ENCODE data around the gene EN2. TPM values are rescaled to one million over a fixed set of nuclear protein-coding genes. Genes with fewer than 3 reads are reported as not detected.

EN2 gene
- total RNA-seq, 2 experiments from 2014 or later: not detected

DNA sequence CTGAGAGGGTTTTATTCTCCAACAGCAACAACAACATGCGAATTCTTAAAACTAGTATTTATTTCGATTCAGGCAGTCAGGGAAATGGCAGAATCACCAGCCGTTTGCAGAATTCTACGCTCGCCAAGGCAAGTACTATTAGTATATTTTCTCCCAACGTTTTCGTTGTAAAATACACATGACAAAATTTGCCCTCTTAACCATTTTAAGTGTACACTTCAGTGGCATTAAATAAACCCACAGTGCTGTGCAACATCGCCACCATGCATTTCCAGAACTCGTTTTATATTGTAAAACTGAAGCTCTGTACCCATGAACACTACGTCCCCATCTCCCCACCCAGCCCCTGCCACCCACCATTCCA is 10.8 kb downstream of the EN2 start:
- H3K36me3 Mint-ChIP-seq: no peaks in the 10 kb centered on the region
- DNase-seq (no peak), ATAC-seq (ENCODE audit: low read depth) (no peak)
- no peaks in the 10 kb centered on the region for H3K9me3 Mint-ChIP-seq
- H3K4me1 Mint-ChIP-seq: peaks cover 6% of the 10 kb centered on the region
- peaks cover 93% of the 10 kb centered on the region for H3K27me3 Mint-ChIP-seq
- POLR2A ChIA-PET: no interaction called here
- no peak overlapping the region for H3K4me3 Mint-ChIP-seq
- H3K27ac Mint-ChIP-seq: no peak overlapping the region

DNA sequence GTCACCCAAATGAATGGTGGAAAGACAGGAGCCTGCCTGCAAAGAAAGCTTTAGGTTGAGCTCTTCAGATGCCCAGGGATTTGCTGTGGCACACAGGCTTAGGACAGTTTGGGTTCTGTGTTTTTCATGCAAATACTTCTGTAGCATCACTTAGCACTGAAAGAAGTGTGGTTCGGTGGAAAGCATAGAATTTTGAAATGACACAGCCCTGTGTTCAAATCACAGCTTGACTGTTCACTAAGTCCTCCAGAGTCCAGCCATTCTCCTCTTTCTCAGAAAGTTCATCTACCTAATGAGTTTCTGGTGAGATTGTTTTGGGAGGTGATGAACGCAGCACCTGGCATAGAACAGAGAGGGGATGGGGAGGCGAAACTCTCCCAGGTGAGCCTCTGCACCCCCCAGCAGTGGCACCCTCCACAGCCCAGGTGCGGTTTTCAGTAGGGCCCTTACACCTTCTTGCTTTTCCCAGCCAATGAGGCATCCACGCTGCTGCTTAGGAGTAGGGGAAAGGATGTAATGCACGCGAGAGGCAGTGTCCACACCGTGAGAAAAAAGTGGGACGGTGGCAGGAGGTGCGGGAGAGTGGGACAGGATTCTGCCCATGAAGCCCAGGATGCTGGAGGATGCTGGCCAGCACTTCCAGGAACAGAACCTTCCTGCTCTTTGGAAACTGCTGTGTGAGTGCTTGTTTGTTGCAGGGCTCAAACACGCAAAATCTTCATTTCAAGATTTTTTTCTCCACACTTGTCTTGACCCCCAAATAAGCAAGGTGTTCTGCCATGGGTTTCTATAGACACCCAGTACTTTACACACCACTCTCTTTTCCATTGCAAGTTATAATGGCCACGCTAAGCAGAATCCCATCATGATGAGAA is 11.6 kb downstream of the EN2 start:
- Mint-ChIP-seq H3K4me3 (no peak overlapping the region), H3K9me3 (no peaks in the 10 kb centered on the region), H3K36me3 (no peaks in the 10 kb centered on the region), H3K27me3 (peaks cover 93% of the 10 kb centered on the region), H3K4me1 (peaks cover 6% of the 10 kb centered on the region), H3K27ac (no peak overlapping the region)
- ATAC-seq (ENCODE audit: low read depth) (no peak), DNase-seq (no peak)
- POLR2A ChIA-PET: no interaction called here

DNA sequence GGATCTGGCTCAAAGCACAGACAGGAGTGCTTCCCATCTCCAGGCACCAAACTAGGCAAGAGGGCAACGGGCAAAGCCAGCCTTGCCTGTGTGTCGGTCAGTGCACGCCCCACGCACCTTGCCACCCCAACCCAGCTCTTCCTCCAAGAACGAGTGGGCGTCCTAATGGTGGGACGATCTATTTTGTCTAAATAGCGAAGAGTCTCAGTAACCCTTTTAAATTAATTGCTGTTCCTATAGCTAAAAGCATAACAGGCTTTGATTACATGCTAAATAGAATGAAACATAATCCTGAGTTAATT is 12.2 kb downstream of the EN2 start:
- no peak for ATAC-seq (ENCODE audit: low read depth)
- no peak for DNase-seq
- Mint-ChIP-seq H3K9me3 (no peaks in the 10 kb centered on the region), H3K4me1 (peaks cover 6% of the 10 kb centered on the region), H3K4me3 (no peak overlapping the region), H3K36me3 (no peaks in the 10 kb centered on the region), H3K27me3 (peaks cover 93% of the 10 kb centered on the region), H3K27ac (no peak overlapping the region)
- POLR2A ChIA-PET: no interaction called here

DNA sequence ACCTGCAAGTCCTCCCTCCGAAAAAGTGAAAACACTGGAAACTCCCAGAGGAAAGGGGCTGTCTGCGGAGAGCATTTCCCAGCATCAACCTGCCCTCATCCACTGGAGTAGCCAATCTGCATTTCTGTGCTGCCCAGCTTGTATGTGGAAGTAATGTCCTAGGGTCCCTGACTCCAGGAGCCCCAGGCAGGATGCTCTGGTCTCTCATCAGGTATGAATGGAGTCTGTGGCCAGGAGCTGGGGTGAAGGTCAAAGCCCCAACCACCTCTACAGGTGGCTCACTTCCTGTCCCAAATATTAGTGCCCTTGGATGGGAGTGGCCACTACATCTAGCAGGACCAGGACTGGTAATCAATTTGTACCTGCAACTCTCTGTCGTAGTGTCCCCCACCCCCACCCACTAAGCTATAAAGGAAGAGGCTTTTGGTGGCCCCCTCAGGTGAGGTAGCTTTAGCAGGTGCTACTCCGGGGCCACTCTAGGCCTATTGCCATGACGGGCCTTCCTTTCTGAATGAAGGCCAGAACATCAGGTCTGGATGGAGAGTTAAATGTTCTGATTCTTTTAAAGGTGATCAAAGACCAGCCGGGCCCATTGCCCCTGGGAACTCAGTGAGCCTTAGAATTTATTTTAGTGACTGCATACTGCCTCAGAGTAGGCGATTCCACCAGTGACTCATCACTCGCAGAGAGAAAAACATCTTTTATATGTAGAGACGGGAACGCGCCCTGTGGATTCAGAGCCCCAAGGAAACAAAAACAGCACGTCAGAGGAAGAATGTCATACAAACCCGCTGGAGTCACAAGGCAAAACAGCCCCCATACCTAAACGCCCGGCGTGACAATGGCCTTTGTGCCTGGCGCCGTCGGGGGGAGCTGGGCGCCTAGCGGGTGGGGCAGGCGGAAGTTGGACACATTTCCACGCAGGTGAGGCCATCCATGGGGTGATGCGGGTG is 13.0 kb downstream of the EN2 start:
- DNase-seq: no peak

DNA sequence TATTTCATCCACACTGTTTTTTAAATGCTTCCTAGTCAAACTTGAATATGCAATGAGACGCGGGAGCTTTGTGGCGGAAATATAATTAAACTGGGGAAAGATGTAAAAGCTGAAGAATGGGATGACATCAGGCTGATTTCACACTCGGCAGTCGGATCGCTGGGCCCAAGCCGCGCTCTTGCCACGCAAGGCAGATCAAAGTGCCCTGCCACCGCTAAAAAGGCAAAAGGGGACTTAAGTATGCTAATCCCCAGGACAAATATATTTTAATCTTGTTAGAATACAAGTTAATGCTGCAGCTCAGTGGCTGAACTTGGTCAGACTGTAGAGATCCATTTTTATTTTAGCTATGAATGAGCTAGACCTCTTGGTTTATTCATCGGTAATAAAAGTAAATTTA is 13.8 kb downstream of the EN2 start:
- no peak overlapping the region for H3K27ac Mint-ChIP-seq
- H3K4me3 Mint-ChIP-seq: no peak overlapping the region
- POLR2A ChIA-PET: no interaction called here
- H3K36me3 Mint-ChIP-seq: no peaks in the 10 kb centered on the region
- H3K9me3 Mint-ChIP-seq: peaks cover 2% of the 10 kb centered on the region
- ATAC-seq (ENCODE audit: low read depth): no peak
- H3K4me1 Mint-ChIP-seq: peaks cover 7% of the 10 kb centered on the region
- H3K27me3 Mint-ChIP-seq: peaks cover 90% of the 10 kb centered on the region
- peak; percentile 13 for DNase-seq

More for the DNA sequence above, 13.0 kb downstream of the EN2 start:
- no peak for ATAC-seq (ENCODE audit: low read depth)
- Mint-ChIP-seq H3K36me3 (no peaks in the 10 kb centered on the region), H3K9me3 (no peaks in the 10 kb centered on the region), H3K27ac (no peak overlapping the region), H3K4me1 (peaks cover 6% of the 10 kb centered on the region), H3K4me3 (no peak overlapping the region), H3K27me3 (peaks cover 90% of the 10 kb centered on the region)
- POLR2A ChIA-PET: no interaction called here

DNA sequence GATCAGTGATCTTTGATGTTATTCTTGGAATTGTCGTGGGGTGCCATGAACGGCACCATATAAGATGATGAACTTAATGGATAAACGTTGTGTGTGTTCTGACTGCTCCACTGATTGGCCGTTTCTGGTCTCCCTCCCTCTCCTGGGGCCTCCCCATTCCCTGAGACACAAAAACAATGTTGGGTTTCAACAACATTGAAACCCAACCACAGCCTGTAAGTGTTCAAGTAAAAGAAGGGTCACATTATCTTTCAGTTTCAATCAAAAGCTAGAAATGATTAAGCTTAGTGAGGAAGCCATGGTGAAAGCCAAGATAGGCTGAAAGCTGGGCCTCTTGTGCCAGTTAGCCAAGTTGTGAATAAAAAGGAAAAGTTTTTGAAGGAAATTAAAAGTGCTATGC is 19.5 kb downstream of the EN2 start:
- Mint-ChIP-seq H3K9me3 (peaks cover 12% of the 10 kb centered on the region), H3K27ac (no peak overlapping the region), H3K4me3 (no peak overlapping the region), H3K4me1 (peaks cover 6% of the 10 kb centered on the region), H3K36me3 (no peaks in the 10 kb centered on the region), H3K27me3 (peaks cover 54% of the 10 kb centered on the region)
- no peak for ATAC-seq (ENCODE audit: low read depth)
- DNase-seq: no peak
- POLR2A ChIA-PET: no interaction called here

DNA sequence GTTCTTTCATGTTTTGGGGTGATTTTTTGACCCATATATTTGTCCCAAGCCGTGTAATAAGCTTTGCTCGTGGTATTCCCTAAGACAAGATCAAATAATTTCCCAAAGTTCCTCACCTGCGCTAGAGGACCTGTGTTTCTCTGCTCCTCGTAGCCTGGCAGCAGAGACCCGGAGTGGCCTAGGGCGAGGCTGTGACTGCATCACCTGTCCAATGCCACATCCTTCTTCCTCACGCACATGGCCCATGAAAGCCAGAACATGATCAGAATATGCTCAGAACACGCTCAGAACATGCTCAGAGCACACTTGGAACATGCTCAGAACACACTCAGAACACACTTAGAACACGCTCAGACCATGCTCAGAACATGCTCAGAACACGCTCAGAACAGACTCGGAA is 23.8 kb downstream of the EN2 start:
- Mint-ChIP-seq H3K36me3 (no peaks in the 10 kb centered on the region), H3K4me3 (no peak overlapping the region), H3K9me3 (peaks cover 10% of the 10 kb centered on the region), H3K27ac (no peak overlapping the region), H3K27me3 (peaks cover 38% of the 10 kb centered on the region), H3K4me1 (peaks cover 6% of the 10 kb centered on the region)
- no peak for ATAC-seq (ENCODE audit: low read depth)
- POLR2A ChIA-PET: no interaction called here
- no peak for DNase-seq

DNA sequence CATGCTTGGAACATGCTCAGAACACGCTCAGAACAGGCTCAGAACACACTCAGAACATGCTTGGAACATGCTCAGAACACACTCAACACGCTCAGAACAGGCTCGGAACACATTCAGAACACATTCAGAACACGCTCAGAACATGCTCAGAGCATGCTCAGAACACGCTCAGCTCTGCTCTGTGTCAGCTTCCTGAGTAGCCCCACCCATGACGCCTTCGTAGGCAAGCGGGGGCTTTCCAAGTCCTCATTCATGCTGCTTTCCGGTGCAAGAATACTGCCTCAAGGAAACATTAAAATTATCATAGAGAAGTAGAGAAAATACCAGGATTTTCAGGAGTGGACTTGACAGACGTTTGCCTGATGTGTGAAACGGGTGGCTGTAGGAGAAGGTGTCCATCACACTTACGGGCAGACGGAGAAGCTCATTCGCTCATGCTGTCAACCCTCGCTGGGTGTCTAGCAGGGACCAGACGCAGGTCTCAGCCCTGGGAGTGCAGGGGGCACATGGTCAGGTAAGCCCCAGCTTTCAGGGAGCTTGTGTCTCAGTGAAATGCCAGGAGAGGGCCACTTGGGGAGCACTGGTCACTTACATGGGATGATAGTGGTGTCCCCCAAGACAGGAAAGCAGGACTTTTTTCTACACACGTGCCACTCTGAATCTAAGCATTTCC is 24.7 kb downstream of the EN2 start:
- H3K27me3 Mint-ChIP-seq: peaks cover 38% of the 10 kb centered on the region
- no peak overlapping the region for H3K27ac Mint-ChIP-seq
- H3K4me3 Mint-ChIP-seq: no peak overlapping the region
- peaks cover 10% of the 10 kb centered on the region for H3K9me3 Mint-ChIP-seq
- H3K36me3 Mint-ChIP-seq: no peaks in the 10 kb centered on the region
- POLR2A ChIA-PET: no interaction called here
- H3K4me1 Mint-ChIP-seq: peaks cover 2% of the 10 kb centered on the region
- no peak for ATAC-seq (ENCODE audit: low read depth)
- DNase-seq: no peak

DNA sequence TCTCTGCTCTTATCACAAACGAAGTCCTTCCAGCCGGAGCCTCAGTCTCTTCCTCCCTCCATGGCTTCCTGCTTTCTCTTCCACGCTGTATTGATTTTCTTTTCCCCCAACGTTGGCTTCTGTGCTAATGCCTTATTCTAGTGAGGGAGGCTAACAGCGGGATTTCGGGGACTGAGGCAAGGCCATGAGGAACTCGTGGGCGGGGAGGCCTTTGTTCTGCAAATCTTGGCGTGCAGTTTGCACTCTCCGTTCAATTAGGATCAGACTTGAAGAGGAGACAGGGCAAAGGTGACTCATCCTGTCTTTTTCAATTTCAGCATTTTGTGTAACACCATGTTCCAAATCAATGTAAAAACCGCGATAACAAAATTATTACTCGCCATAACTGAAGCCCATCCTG is 25.3 kb downstream of the EN2 start:
- H3K4me3 Mint-ChIP-seq: no peak overlapping the region
- H3K9me3 Mint-ChIP-seq: peaks cover 10% of the 10 kb centered on the region
- no peak overlapping the region for H3K27ac Mint-ChIP-seq
- POLR2A ChIA-PET: no interaction called here
- no peak for ATAC-seq (ENCODE audit: low read depth)
- peaks cover 2% of the 10 kb centered on the region for H3K4me1 Mint-ChIP-seq
- H3K27me3 Mint-ChIP-seq: peaks cover 40% of the 10 kb centered on the region
- no peaks in the 10 kb centered on the region for H3K36me3 Mint-ChIP-seq
- no peak for DNase-seq

DNA sequence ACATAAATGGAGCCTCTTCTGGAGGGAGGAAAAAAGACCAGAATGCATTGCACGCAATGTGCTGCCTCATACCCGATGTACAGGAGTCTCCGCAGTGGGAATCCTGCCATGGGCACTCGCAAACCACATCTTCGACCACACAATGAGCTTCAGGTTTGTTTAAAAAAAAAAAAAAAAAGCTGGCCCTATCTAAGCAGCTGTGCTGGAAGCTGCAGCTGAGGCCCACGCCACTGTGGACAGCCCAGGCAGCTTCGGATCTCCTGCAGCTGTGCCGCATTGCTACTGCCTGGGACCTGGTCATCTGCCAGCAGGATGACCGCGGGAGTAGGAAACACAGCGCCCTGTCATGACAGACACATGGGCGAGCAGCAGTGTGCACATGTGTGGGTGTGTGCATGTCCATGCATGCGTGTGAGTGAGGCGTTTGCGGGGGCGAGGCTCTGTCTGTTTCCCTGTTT is 26.0 kb downstream of the EN2 start:
- Mint-ChIP-seq H3K4me3 (no peak overlapping the region), H3K27ac (no peak overlapping the region), H3K9me3 (peaks cover 10% of the 10 kb centered on the region), H3K27me3 (peaks cover 37% of the 10 kb centered on the region), H3K4me1 (peaks cover 5% of the 10 kb centered on the region), H3K36me3 (no peaks in the 10 kb centered on the region)
- POLR2A ChIA-PET: no interaction called here
- DNase-seq (no peak), ATAC-seq (ENCODE audit: low read depth) (no peak)

DNA sequence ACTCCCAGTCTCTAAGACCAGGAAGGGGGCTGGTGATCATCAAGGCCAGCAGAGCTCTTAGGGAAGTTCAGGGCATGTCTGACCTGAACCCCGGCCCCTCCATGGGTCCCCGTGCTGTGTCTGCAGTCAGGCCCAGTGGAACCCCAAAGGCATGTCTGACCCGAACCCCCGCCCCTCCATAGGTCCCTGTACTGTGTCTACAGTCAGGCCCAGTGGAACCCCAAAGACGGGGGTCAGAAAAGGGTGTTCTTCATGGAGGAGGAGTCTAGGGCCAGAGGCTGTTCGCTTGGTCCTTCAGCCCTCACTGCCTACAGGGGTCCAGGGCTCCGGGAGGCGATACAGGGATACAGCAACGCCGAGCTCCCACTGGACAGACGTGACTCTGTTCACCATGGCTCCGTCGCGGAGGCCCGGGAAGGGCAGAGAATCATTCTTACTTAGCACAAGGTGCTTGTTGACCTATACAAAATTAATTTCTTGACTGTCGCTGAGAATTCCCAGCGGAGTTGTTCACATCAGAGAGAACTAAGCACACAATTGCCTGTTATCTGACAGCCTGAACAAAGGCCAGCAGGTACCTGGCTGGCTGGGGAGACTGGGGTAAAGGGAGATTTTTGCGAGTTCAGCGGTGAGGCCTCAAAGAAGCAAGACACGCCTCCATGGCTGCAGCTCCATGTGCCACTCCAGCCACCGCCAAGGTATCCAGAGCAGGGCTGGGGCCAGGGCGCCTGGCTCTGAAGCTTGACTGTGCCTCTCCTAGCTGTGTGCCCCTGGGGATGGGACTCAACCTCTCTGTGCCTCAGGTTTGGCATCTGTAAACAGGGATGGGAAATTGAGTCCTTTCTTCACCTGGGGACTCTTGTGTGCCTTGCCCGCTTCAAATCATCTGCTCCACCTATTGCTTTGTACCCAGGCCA is 26.8 kb downstream of the EN2 start:
- H3K27ac Mint-ChIP-seq: no peak overlapping the region
- no peak for ATAC-seq (ENCODE audit: low read depth)
- H3K4me3 Mint-ChIP-seq: no peak overlapping the region
- peaks cover 33% of the 10 kb centered on the region for H3K27me3 Mint-ChIP-seq
- POLR2A ChIA-PET: no interaction called here
- peaks cover 10% of the 10 kb centered on the region for H3K9me3 Mint-ChIP-seq
- H3K36me3 Mint-ChIP-seq: no peaks in the 10 kb centered on the region
- DNase-seq: no peak
- peaks cover 8% of the 10 kb centered on the region for H3K4me1 Mint-ChIP-seq

DNA sequence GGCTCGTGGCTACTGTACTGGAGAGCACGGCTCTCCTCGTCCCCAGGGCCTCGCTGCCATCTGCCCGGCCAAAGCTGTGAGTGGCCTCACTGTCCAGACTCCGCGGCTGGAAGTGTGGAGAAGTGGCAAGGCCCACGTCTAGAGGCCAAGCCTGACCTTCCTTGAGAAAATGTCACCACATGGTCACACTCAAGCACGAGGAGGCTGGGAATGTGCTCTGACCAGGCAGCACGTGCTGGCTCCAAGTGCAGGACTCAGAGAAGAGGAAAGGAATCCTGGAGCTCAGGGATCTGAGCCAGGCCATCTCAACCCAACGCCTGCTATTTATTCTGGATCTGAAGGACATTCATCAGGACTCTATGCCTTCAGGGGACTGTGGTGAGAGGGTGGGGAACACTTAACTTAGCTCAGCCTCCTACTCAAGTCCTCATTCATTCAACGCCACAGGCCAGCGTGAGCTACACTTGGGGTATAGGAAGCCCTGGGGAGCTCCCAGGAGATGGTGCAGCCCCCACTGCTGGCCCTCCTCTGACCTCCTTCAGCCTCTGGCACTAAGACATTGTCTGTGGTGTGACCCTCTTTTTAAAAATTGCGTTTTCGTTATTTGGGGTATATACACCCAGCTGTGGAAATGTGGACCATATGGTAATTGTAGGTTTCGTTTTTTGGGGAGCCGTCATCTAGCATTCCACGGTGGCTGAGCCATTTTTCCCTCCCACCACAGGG is 29.0 kb downstream of the EN2 start:
- peaks cover 5% of the 10 kb centered on the region for H3K9me3 Mint-ChIP-seq
- no peak overlapping the region for H3K27ac Mint-ChIP-seq
- H3K4me1 Mint-ChIP-seq: peaks cover 19% of the 10 kb centered on the region
- peaks cover 32% of the 10 kb centered on the region for H3K27me3 Mint-ChIP-seq
- DNase-seq (no peak), ATAC-seq (ENCODE audit: low read depth) (no peak)
- H3K36me3 Mint-ChIP-seq: peaks cover 2% of the 10 kb centered on the region
- H3K4me3 Mint-ChIP-seq: no peak overlapping the region
- POLR2A ChIA-PET: no interaction called here
